Stimulated activated CD4-positive, alpha-beta T cell treated with anti-CD3 and anti-CD28 coated beads, Interleukin-4, amount 100 ng/mL, for 24 hours (primary cell): ENCODE measurements around the gene SPATC1L.
"Not testable (repeated sequence)": the region's sequence is repeated elsewhere in the genome, so short reads cannot be mapped to it uniquely, and the experiment has no call there.

Experiments used
- DNase-seq: peaks from one replicate; pipeline ENCODE4 v3.0.0-alpha.2; 2020

Gene SPATC1L

GRCh38 chr21:46149205-46149901, 34.9 kb downstream of the SPATC1L start:
- DNase-seq = no peak

- no peak for DNase-seq
Observed at GRCh38 chr21:46148106-46148505, 36.2 kb downstream of the SPATC1L start.

- DNase-seq = peak; percentile 39
Observed at GRCh38 chr21:46147429-46147828, 36.8 kb downstream of the SPATC1L start.

GRCh38 chr21:46146856-46147255, 37.4 kb downstream of the SPATC1L start:
- DNase-seq = no peak

GRCh38 chr21:46145840-46146691, 38.2 kb downstream of the SPATC1L start:
- DNase-seq = no peak

GRCh38 chr21:46145159-46145839, 39.0 kb downstream of the SPATC1L start:
- DNase-seq = no peak

- no peak for DNase-seq
Observed at GRCh38 chr21:46144464-46145070, 39.7 kb downstream of the SPATC1L start.

GRCh38 chr21:46142582-46143473, 41.4 kb downstream of the SPATC1L start:
- peak; percentile 29 for DNase-seq

- no peak for DNase-seq
Observed at GRCh38 chr21:46141767-46142581, 42.3 kb downstream of the SPATC1L start.

GRCh38 chr21:46140352-46141003, 43.8 kb downstream of the SPATC1L start:
- DNase-seq = not testable (repeated sequence)

GRCh38 chr21:46139686-46140085, 44.6 kb downstream of the SPATC1L start:
- no peak for DNase-seq

- no peak for DNase-seq
Observed at GRCh38 chr21:46138383-46138970, 45.8 kb downstream of the SPATC1L start.

- no peak for DNase-seq
Observed at GRCh38 chr21:46137908-46138307, 46.4 kb downstream of the SPATC1L start.

GRCh38 chr21:46136739-46137349, 47.4 kb downstream of the SPATC1L start:
- no peak for DNase-seq

GRCh38 chr21:46135782-46136395, 48.4 kb downstream of the SPATC1L start:
- no peak for DNase-seq

- no peak for DNase-seq
Observed at GRCh38 chr21:46131838-46132651, 52.2 kb downstream of the SPATC1L start.

GRCh38 chr21:46131588-46131837, 52.7 kb downstream of the SPATC1L start:
- DNase-seq = no peak

GRCh38 chr21:46130831-46131587, 53.2 kb downstream of the SPATC1L start:
- no peak for DNase-seq
